ENCODE results near the gene FOXN3. TPM values are rescaled to one million over a fixed set of nuclear protein-coding genes. Genes with fewer than 3 reads are reported as not detected.

FOXN3 gene
- total and polyA plus RNA-seq, 2 donors (not counting 3 experiments of a cell fraction or from before 2014, with no cell fraction given) = 16.9 to 41.8 TPM

GRCh38 chr14:89367779-89368120, 49.3 kb downstream of the FOXN3 start:
- POLR2A ChIA-PET = no interaction called here
- no peak overlapping the region for H3K27ac ChIP-seq (ENCODE audit: insufficient read depth, low read depth, low read length)
- DNase-seq (ENCODE audit: low read depth, low spot score) (no peak), FAIRE-seq (no peak)
- TF ChIP-seq POLR2AphosphoS5 (IDR thresholded peaks at IDR 0.05; ENCODE audit: insufficient read depth, low read depth, low read length) (no peak), FOS (IDR thresholded peaks at IDR 0.05; ENCODE audit: borderline replicate concordance, insufficient read depth, low read length) (no peak), MYC (IDR thresholded peaks at IDR 0.05; ENCODE audit: low read depth, low read length) (no peak), GATA2 (IDR thresholded peaks at IDR 0.05; ENCODE audit: insufficient read depth, insufficient read length, low read depth, low read length) (no peak), MAX (IDR thresholded peaks at IDR 0.05; ENCODE audit: insufficient read depth, insufficient read length) (no peak), JUN (IDR thresholded peaks at IDR 0.05; ENCODE audit: borderline replicate concordance, insufficient read depth, insufficient read length, low read depth) (no peak), EZH2 (IDR thresholded peaks at IDR 0.05; ENCODE audit: borderline replicate concordance, low read depth, low read length, severe bottlenecking) (no peak), POLR2A (IDR thresholded peaks at IDR 0.05; ENCODE audit: low read depth, low read length) (no peak), CTCF (IDR thresholded peaks at IDR 0.05; ENCODE audit: extremely low read depth in 1 of 2, insufficient read depth in 1 of 2, low read depth in 1 of 2, low read length in 2 of 2) (no peak)
- no peaks in the 10 kb centered on the region for H3K27me3 ChIP-seq (ENCODE audit: control insufficient read depth in 2 of 2, insufficient read depth in 2 of 2, low read length in 2 of 2)
- H3K79me2 ChIP-seq (ENCODE audit: control insufficient read depth, insufficient read depth, low read length) = peaks cover 2% of the 10 kb centered on the region
- no peak overlapping the region for H2AFZ ChIP-seq (ENCODE audit: low read depth, low read length)
- H3K4me2 ChIP-seq (ENCODE audit: insufficient read depth, low read length) = no peak overlapping the region
- H3K9ac ChIP-seq (replicated peaks; ENCODE audit: extremely low read depth, insufficient read depth, low read length) = no peak overlapping the region
- no peaks in the 10 kb centered on the region for H3K4me1 ChIP-seq (ENCODE audit: control insufficient read depth, extremely low read depth, insufficient read depth, low read length)
- no TSS peak for BruUV-seq (replicated peaks)
- H4K20me1 ChIP-seq (replicated peaks; ENCODE audit: control insufficient read depth, extremely low read depth, insufficient read depth, low read length) = no peaks in the 10 kb centered on the region
- CTCF ChIA-PET = no interaction called here
- no peaks in the 10 kb centered on the region for H3K9me3 ChIP-seq (replicated peaks; ENCODE audit: control insufficient read depth, insufficient read depth, low read length)
- intact Hi-C loops (cut with micrococcal nuclease) = no loop called here
- H3K9me1 ChIP-seq (replicated peaks; ENCODE audit: control insufficient read depth, extremely low read depth, insufficient read depth, low read length) = no peaks in the 10 kb centered on the region
- no peaks in the 10 kb centered on the region for H3K36me3 ChIP-seq (ENCODE audit: control insufficient read depth in 2 of 2, extremely low read depth in 1 of 2, insufficient read depth in 2 of 2, low read length in 2 of 2)
- dilution Hi-C loops (cut with MboI; ENCODE audit: extremely low pct_ligation_motif_present, low sequenced_read_pairs) = no loop called here
- no peak overlapping the region for H3K4me3 ChIP-seq (replicated peaks in 1 of 3; ENCODE audit: insufficient read depth in 1 of 3, low read depth in 1 of 3, low read length in 3 of 3)
